ENCODE data around the gene SRL.

DNA sequence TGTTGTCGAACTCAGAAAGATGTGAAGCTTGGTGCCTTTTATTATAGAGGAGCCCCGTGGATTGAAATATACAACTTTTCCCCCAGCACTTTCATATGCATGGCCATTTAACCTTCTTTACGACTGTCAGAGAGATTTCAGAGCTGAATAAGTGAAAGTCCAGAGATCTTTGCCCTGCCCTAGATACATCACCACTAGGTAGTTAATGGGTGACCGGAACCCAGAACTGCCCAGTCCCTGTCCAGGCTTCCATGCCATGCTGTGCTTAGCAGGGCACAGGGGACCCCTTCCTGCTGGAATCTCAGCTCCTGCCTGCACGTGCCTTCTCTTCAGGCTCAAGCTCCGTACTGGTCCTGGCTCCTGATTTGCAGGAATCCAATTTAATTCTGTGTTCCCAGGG is 32.2 kb downstream of the SRL start:
- TF ChIP-seq, protein P1, sequence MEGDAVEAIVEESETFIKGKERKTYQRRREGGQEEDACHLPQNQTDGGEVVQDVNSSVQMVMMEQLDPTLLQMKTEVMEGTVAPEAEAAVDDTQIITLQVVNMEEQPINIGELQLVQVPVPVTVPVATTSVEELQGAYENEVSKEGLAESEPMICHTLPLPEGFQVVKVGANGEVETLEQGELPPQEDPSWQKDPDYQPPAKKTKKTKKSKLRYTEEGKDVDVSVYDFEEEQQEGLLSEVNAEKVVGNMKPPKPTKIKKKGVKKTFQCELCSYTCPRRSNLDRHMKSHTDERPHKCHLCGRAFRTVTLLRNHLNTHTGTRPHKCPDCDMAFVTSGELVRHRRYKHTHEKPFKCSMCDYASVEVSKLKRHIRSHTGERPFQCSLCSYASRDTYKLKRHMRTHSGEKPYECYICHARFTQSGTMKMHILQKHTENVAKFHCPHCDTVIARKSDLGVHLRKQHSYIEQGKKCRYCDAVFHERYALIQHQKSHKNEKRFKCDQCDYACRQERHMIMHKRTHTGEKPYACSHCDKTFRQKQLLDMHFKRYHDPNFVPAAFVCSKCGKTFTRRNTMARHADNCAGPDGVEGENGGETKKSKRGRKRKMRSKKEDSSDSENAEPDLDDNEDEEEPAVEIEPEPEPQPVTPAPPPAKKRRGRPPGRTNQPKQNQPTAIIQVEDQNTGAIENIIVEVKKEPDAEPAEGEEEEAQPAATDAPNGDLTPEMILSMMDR (IDR thresholded peaks at IDR 0.05): no peak
- TF ChIP-seq POLR2A (IDR thresholded peaks at IDR 0.05): no peak
